Panc1 (cell line): ENCODE data around the gene SCYL3. TPM values are rescaled to one million over a fixed set of nuclear protein-coding genes. Genes with fewer than 3 reads are reported as not detected.

Source experiments
- ATAC-seq: fragments of 200-7000 bp; cut with Tn5 transposase; 2 replicates; pipeline ENCODE4 v1.9.1; 2020; ENCODE audit warnings: mild to moderate bottlenecking, moderate library complexity
- BruUV-seq: library from RNA; stranded (reverse); fragments of 400-500 nt; replicated peaks from 2 replicates; lab custom pipeline; 2021; lab: Mats Ljungman, UMichigan
- CTCF ChIA-PET: fragments of 300-600 bp; sonication (Branson Sonifier 250); formaldehyde crosslinking; loops from one replicate; lab custom pipeline; 2022; ENCODE audit warnings: antibody characterized with exemption; lab: Charles Lee
- POLR2A ChIA-PET: fragments of 300-600 bp; sonication (Branson Sonifier 250); formaldehyde crosslinking; loops from one replicate; lab custom pipeline; 2022; ENCODE audit warnings: antibody characterized with exemption; lab: Charles Lee
- DNase-seq: peaks from one replicate; pipeline ENCODE4 v3.0.0-alpha.2; 2010; ENCODE audit warnings: low read depth, low spot score
- H3K27ac ChIP-seq: 2 replicates; pipeline ENCODE4 v1.5.1; 2011; ENCODE audit warnings: mild to moderate bottlenecking, low read length, inconsistent platforms
- H3K27me3 ChIP-seq: fragments of 200-500 bp; sonication (Bioruptor generic); 2 replicates; pipeline ENCODE4 v1.6.0; 2014; ENCODE audit warnings: low read length, inconsistent platforms; ENCODE audit not compliant: control insufficient read depth, insufficient read depth
- H3K36me3 ChIP-seq: fragments of 200-500 bp; sonication (Bioruptor generic); 2 replicates; pipeline ENCODE4 v1.5.1; 2014; ENCODE audit warnings: inconsistent platforms, mild to moderate bottlenecking, low read length, moderate library complexity; ENCODE audit not compliant: control insufficient read depth, insufficient read depth
- H3K4me1 ChIP-seq: 2 replicates; pipeline ENCODE4 v1.5.1; 2011; ENCODE audit warnings: inconsistent platforms, mild to moderate bottlenecking, low read length, moderate library complexity; ENCODE audit not compliant: control insufficient read depth, insufficient read depth
- H3K4me3 ChIP-seq, 2 experiments: 2 replicates each; pipeline ENCODE4 v1.5.1; 2011 to 2012; ENCODE audit warnings: low read depth in 2 of 2, low read length in 2 of 2, mild to moderate bottlenecking in 2 of 2, inconsistent platforms in 1 of 2, moderate library complexity in 1 of 2
- H3K9me3 ChIP-seq: fragments of 200-500 bp; sonication (Bioruptor generic); 2 replicates; pipeline ENCODE4 v1.5.1; 2014; ENCODE audit warnings: low read depth, mild to moderate bottlenecking, inconsistent platforms, low read length, moderate library complexity; ENCODE audit not compliant: control insufficient read depth, insufficient read depth
- CTCF ChIP-seq: fragments of 450-650 bp; IDR thresholded peaks from 2 replicates; pipeline ENCODE4 v1.5.1; 2017; ENCODE audit warnings: mild to moderate bottlenecking
- POLR2AphosphoS5 ChIP-seq: IDR thresholded peaks from 2 replicates; pipeline ENCODE4 v1.6.1; 2012; ENCODE audit warnings: mild to moderate bottlenecking, low read depth, low read length, moderate library complexity
- REST ChIP-seq, 2 experiments: IDR thresholded peaks; 2 replicates each; pipeline ENCODE4 v1.6.1; 2011 to 2012; ENCODE audit warnings: low read depth in 2 of 2, control low read depth in 1 of 2, low read length in 1 of 2, mild to moderate bottlenecking in 1 of 2, moderate library complexity in 1 of 2; ENCODE audit not compliant: insufficient read depth in 1 of 2
- SIN3A ChIP-seq: IDR thresholded peaks from 2 replicates; pipeline ENCODE4 v1.6.1; 2012; ENCODE audit warnings: low read depth, mild to moderate bottlenecking, low read length, moderate library complexity, borderline replicate concordance; ENCODE audit not compliant: insufficient read depth
- TCF7L2 ChIP-seq: IDR thresholded peaks from 2 replicates; pipeline ENCODE4 v1.6.1; 2011; ENCODE audit warnings: mild to moderate bottlenecking, low read depth, low read length, inconsistent platforms
- in situ Hi-C: cut with HindIII; loops from 2 replicates; pipeline ENCODE4 v1.10.0; 2016; ENCODE audit warnings: low sequenced_read_pairs, low pct_unique_long_range_greater_than_20kb
- intact Hi-C: fragments of 100-400 bp; cut with micrococcal nuclease; formaldehyde crosslinking; loops from one replicate; pipeline ENCODE4 v1.10.0; 2022; ENCODE audit not compliant: unreplicated experiment
- total RNA-seq: library from RNA; stranded (reverse); gene quantifications from one replicate; pipeline ENCODE4 v1.2.1, GENCODE V29; 2021; ENCODE audit not compliant: unreplicated experiment

Gene SCYL3
- total RNA-seq, 1 experiment from 2014 or later, result 7.8 TPM

GRCh38 chr1:169878498-169878897 lies 15.2 kb downstream of the SCYL3 start:
- Histone ChIP-seq H3K4me3 (no peak overlapping the region), H3K27me3 (no peaks in the 10 kb centered on the region), H3K36me3 (peaks cover 14% of the 10 kb centered on the region), H3K4me1 (no peaks in the 10 kb centered on the region), H3K9me3 (no peaks in the 10 kb centered on the region), H3K27ac (no peak overlapping the region)
- intact Hi-C loops, result no loop called here
- BruUV-seq, result no TSS peak
- TF ChIP-seq POLR2AphosphoS5 (no peak), CTCF (no peak), REST (IDR thresholded peaks at IDR 0.05; ENCODE audit: insufficient read depth in 1 of 2, low read depth in 2 of 2, low read length in 1 of 2) (no peak), SIN3A (no peak), TCF7L2 (no peak)
- in situ Hi-C loops, result no loop called here
- no peak for DNase-seq
- no peak for ATAC-seq
- POLR2A ChIA-PET, result no interaction called here
- CTCF ChIA-PET, result no interaction called here

GRCh38 chr1:169877800-169878491 lies 15.8 kb downstream of the SCYL3 start:
- Histone ChIP-seq H3K9me3 (no peaks in the 10 kb centered on the region), H3K27ac (no peak overlapping the region), H3K27me3 (no peaks in the 10 kb centered on the region), H3K4me1 (no peaks in the 10 kb centered on the region), H3K4me3 (no peak overlapping the region), H3K36me3 (peaks cover 14% of the 10 kb centered on the region)
- in situ Hi-C loops, result no loop called here
- no peak for DNase-seq
- ChIA-PET CTCF (no interaction called here), POLR2A (no interaction called here)
- ATAC-seq, result no peak
- BruUV-seq, result no TSS peak
- TF ChIP-seq CTCF, result no peak
- no peak for TF ChIP-seq REST (IDR thresholded peaks at IDR 0.05; ENCODE audit: insufficient read depth in 1 of 2, low read depth in 2 of 2, low read length in 1 of 2)
- TF ChIP-seq POLR2AphosphoS5, result no peak
- TF ChIP-seq SIN3A, result no peak
- TF ChIP-seq TCF7L2, result no peak
- intact Hi-C loops, result no loop called here
